ENCODE measurements around the gene RIN3. TPM values are rescaled to one million over a fixed set of nuclear protein-coding genes. Genes with fewer than 3 reads are reported as not detected.
A peak's percentile ranks its signal among the peaks of the same experiment; 100 is the strongest.

The RIN3 gene
- total RNA-seq, 1 donor from 2014 or later, result 2.9 TPM

- FAIRE-seq, result no peak
- no peaks in the 10 kb centered on the region for H3K27me3 ChIP-seq (ENCODE audit: control insufficient read depth, insufficient read depth, low read length)
- no peaks in the 10 kb centered on the region for H3K36me3 ChIP-seq (ENCODE audit: control insufficient read depth, insufficient read depth, low read length)
- no peak overlapping the region for H3K4me3 ChIP-seq (ENCODE audit: low read depth, low read length)
- TF ChIP-seq, protein P1, sequence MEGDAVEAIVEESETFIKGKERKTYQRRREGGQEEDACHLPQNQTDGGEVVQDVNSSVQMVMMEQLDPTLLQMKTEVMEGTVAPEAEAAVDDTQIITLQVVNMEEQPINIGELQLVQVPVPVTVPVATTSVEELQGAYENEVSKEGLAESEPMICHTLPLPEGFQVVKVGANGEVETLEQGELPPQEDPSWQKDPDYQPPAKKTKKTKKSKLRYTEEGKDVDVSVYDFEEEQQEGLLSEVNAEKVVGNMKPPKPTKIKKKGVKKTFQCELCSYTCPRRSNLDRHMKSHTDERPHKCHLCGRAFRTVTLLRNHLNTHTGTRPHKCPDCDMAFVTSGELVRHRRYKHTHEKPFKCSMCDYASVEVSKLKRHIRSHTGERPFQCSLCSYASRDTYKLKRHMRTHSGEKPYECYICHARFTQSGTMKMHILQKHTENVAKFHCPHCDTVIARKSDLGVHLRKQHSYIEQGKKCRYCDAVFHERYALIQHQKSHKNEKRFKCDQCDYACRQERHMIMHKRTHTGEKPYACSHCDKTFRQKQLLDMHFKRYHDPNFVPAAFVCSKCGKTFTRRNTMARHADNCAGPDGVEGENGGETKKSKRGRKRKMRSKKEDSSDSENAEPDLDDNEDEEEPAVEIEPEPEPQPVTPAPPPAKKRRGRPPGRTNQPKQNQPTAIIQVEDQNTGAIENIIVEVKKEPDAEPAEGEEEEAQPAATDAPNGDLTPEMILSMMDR (IDR thresholded peaks at IDR 0.05; ENCODE audit: insufficient read depth, low read length, severe bottlenecking), result no peak
- DNase-seq (ENCODE audit: low read depth), result no peak
Observed at GRCh38 chr14:92617581-92617980, 104.0 kb downstream of the RIN3 start.

DNA sequence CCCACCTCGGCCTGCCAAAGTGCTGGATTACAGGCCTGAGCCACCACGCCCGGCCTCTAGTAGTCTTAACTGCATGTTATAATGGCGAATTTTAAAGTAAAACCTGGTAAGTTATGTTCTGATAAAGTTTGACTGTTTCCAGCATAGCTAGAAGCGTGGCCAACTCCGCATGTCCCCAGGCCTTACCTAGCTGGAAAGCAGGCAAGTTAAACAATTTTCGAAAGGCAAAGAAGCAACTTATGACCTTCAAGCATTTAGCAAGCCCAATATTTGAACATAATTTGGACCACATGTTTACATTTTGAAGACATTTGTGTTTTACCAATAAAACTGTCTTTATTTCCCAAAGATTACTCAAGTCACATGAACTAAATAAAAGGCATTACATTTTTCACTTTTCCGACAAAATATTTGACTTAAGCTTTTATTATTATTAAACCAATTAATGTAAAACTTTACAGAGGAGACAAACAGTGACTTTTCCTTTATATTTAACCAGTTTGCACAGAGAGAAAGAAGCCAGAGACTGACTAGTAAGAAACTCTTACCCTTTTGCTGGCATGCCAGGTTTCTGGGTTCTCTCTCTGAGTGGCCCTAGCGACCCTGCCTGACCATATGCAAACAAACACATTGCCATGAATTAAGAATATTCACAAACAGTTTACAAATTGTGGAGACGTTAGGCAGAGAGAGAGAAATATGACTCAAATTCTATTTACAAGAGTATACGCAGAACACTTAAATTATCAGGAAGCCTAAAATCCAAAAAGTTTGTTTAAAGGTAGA lies 106.3 kb downstream of the RIN3 start:
- DNase-seq (ENCODE audit: low read depth) (no peak), FAIRE-seq (no peak)
- no peaks in the 10 kb centered on the region for H3K36me3 ChIP-seq (ENCODE audit: control insufficient read depth, insufficient read depth, low read length)
- H3K4me3 ChIP-seq (ENCODE audit: low read depth, low read length), result no peak overlapping the region
- no peaks in the 10 kb centered on the region for H3K27me3 ChIP-seq (ENCODE audit: control insufficient read depth, insufficient read depth, low read length)
- TF ChIP-seq, protein P1 (IDR thresholded peaks at IDR 0.05; ENCODE audit: insufficient read depth, low read length, severe bottlenecking), result no peak

DNA sequence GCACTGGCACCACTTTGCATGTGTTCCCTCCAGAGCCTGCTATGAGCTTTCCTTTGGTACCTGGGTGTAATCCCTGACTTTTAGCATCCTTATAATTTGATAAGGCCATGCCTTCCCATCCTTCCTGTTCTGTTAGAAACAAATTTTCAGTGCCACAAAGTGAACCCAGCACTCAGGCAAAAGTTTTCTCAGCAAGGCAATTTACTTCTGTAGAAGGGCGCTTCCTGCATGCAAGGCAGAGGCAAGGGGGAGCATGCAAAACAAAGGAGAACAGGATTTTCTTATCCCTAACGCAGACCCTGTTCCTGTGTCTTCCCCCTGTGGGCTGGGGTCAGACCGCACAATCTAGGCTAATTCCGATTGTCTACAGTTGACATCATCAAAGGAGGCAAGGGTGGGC lies 108.7 kb downstream of the RIN3 start:
- no peak for DNase-seq (ENCODE audit: low read depth)
- TF ChIP-seq, protein P1 (IDR thresholded peaks at IDR 0.05; ENCODE audit: insufficient read depth, low read length, severe bottlenecking), result no peak
- Histone ChIP-seq H3K27me3 (ENCODE audit: control insufficient read depth, insufficient read depth, low read length) (no peaks in the 10 kb centered on the region), H3K4me3 (ENCODE audit: low read depth, low read length) (no peak overlapping the region), H3K36me3 (ENCODE audit: control insufficient read depth, insufficient read depth, low read length) (no peaks in the 10 kb centered on the region)
- FAIRE-seq, result peak; percentile 68

GRCh38 chr14:92624764-92625163 lies 111.2 kb downstream of the RIN3 start:
- peak; percentile 47 for FAIRE-seq
- no peak overlapping the region for H3K4me3 ChIP-seq (ENCODE audit: low read depth, low read length)
- H3K27me3 ChIP-seq (ENCODE audit: control insufficient read depth, insufficient read depth, low read length), result no peaks in the 10 kb centered on the region
- H3K36me3 ChIP-seq (ENCODE audit: control insufficient read depth, insufficient read depth, low read length), result no peaks in the 10 kb centered on the region
- TF ChIP-seq, protein P1 (IDR thresholded peaks at IDR 0.05; ENCODE audit: insufficient read depth, low read length, severe bottlenecking), result no peak
- no peak for DNase-seq (ENCODE audit: low read depth)

DNA sequence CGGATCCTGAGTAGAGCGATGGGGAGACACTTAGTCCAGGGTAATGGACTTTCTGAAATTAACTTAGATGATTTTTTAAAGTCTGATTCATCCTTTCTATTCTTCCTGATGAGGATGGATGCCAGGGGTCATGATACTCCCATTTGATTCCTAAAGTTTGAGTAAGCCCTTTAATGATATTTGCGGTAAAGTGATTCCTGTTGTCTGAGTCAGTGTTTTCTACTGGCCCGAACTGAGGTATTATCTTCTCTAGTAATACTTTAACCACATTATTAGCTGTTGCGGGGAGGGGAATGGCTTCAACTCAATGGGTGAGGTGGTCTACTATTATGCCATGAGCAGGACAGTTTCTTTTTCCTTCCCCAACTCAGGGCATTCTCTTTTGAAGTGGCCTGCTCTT lies 111.6 kb downstream of the RIN3 start:
- Histone ChIP-seq H3K36me3 (ENCODE audit: control insufficient read depth, insufficient read depth, low read length) (no peaks in the 10 kb centered on the region), H3K27me3 (ENCODE audit: control insufficient read depth, insufficient read depth, low read length) (no peaks in the 10 kb centered on the region), H3K4me3 (ENCODE audit: low read depth, low read length) (no peak overlapping the region)
- TF ChIP-seq, protein P1 (IDR thresholded peaks at IDR 0.05; ENCODE audit: insufficient read depth, low read length, severe bottlenecking), result no peak
- no peak for FAIRE-seq
- peak; percentile 77 for DNase-seq (ENCODE audit: low read depth)

- TF ChIP-seq, protein P1 (IDR thresholded peaks at IDR 0.05; ENCODE audit: insufficient read depth, low read length, severe bottlenecking), result no peak
- H3K4me3 ChIP-seq (ENCODE audit: low read depth, low read length), result no peak overlapping the region
- no peak for DNase-seq (ENCODE audit: low read depth)
- no peaks in the 10 kb centered on the region for H3K27me3 ChIP-seq (ENCODE audit: control insufficient read depth, insufficient read depth, low read length)
- no peaks in the 10 kb centered on the region for H3K36me3 ChIP-seq (ENCODE audit: control insufficient read depth, insufficient read depth, low read length)
- FAIRE-seq, result no peak
Observed at GRCh38 chr14:92626041-92626440, 112.5 kb downstream of the RIN3 start.
